Spinal cord (tissue), 10 donors: ENCODE results near the gene ZNF474. TPM values are rescaled to one million over a fixed set of nuclear protein-coding genes. Genes with fewer than 3 reads are reported as not detected.

Experiments
- DNase-seq, 6 donors: peaks; one replicate each; pipeline versions ENCODE4 v3.0.0 to v3.0.0-alpha.2; 2013 to 2015; ENCODE audit warnings: low spot score in 6 of 6, low read depth in 4 of 6
- H3K27ac ChIP-seq: one replicate; pipeline ENCODE4 v1.5.1; 2013; ENCODE audit warnings: low read depth, low read length, control low read depth
- H3K27me3 ChIP-seq: one replicate; pipeline ENCODE4 v1.6.1; 2013; ENCODE audit warnings: low read length; ENCODE audit not compliant: control insufficient read depth, insufficient read depth
- H3K36me3 ChIP-seq: one replicate; pipeline ENCODE4 v1.6.1; 2013; ENCODE audit warnings: low read length; ENCODE audit not compliant: control insufficient read depth, insufficient read depth
- H3K4me1 ChIP-seq: one replicate; pipeline ENCODE4 v1.6.1; 2013; ENCODE audit warnings: low read length; ENCODE audit not compliant: control insufficient read depth, insufficient read depth
- H3K4me3 ChIP-seq: one replicate; pipeline ENCODE4 v1.5.1; 2013; ENCODE audit warnings: low read depth, low read length, control low read depth
- H3K9me3 ChIP-seq: one replicate; pipeline ENCODE4 v1.6.1; 2013; ENCODE audit warnings: low read length; ENCODE audit not compliant: control insufficient read depth, insufficient read depth
- WGBS: methylation state at CpG from one replicate; pipeline ENCODE4 v1.1.5; 2013; ENCODE audit warnings: missing lambda C conversion rate; ENCODE audit not compliant: insufficient coverage; 5-methylcytosine and 5-hydroxymethylcytosine counted together
- polyA plus RNA-seq, 2 donors: library from polyadenylated mRNA; unstranded; fragments of 120-200 nt; gene quantifications; one replicate each; pipeline ENCODE4 v1.2.1, GENCODE V29; 2013; ENCODE audit not compliant: insufficient read length in 2 of 2
- total RNA-seq, 2 donors: library from RNA; depleted of rRNA in 1 of 2; stranded (reverse); fragments of 120-200 nt in 1 of 2; fragments of >200 nt in 1 of 2; gene quantifications; one replicate each; pipeline versions ENCODE4 v1.2.3 to v1.2.4, GENCODE V29; 2013 to 2014
- donor health status: healthy.

ZNF474 gene
- total and polyA plus RNA-seq, 4 donors, result 1.6 to 7.3 (median 2.6) TPM

- Histone ChIP-seq H3K36me3 (no peaks in the 10 kb centered on the region), H3K27ac (no peak overlapping the region), H3K4me1 (no peaks in the 10 kb centered on the region), H3K9me3 (no peaks in the 10 kb centered on the region), H3K27me3 (no peaks in the 10 kb centered on the region), H3K4me3 (no peak overlapping the region)
- WGBS, result 94% methylated on average over 3 of the region's 6 CpGs
- no peak for DNase-seq
Observed at GRCh38 chr5:122112733-122113558, 16.4 kb upstream of the ZNF474 start.

- H3K9me3 ChIP-seq, result no peaks in the 10 kb centered on the region
- no peak overlapping the region for H3K4me3 ChIP-seq
- no CpG with 5 or more reads among the region's 2 CpGs for WGBS
- no peaks in the 10 kb centered on the region for H3K27me3 ChIP-seq
- DNase-seq, result no peak
- no peak overlapping the region for H3K27ac ChIP-seq
- H3K4me1 ChIP-seq, result no peaks in the 10 kb centered on the region
- no peaks in the 10 kb centered on the region for H3K36me3 ChIP-seq
Observed at GRCh38 chr5:122114501-122114900, 14.8 kb upstream of the ZNF474 start.

- H3K27me3 ChIP-seq, result no peaks in the 10 kb centered on the region
- no peaks in the 10 kb centered on the region for H3K4me1 ChIP-seq
- no peak overlapping the region for H3K27ac ChIP-seq
- H3K4me3 ChIP-seq, result no peak overlapping the region
- no peaks in the 10 kb centered on the region for H3K36me3 ChIP-seq
- DNase-seq, result no peak
- no CpG with 5 or more reads among the region's 1 CpG for WGBS
- H3K9me3 ChIP-seq, result no peaks in the 10 kb centered on the region
Observed at GRCh38 chr5:122118356-122118948, 10.9 kb upstream of the ZNF474 start.

- H3K4me1 ChIP-seq, result no peaks in the 10 kb centered on the region
- H3K9me3 ChIP-seq, result no peaks in the 10 kb centered on the region
- no peaks in the 10 kb centered on the region for H3K27me3 ChIP-seq
- no peak overlapping the region for H3K27ac ChIP-seq
- H3K4me3 ChIP-seq, result no peak overlapping the region
- no peak for DNase-seq
- 86% methylated on average over 3 of the region's 3 CpGs for WGBS
- no peaks in the 10 kb centered on the region for H3K36me3 ChIP-seq
Observed at GRCh38 chr5:122119205-122119604, 10.1 kb upstream of the ZNF474 start.

GRCh38 chr5:122120493-122120892, 8.9 kb upstream of the ZNF474 start:
- Histone ChIP-seq H3K4me1 (no peaks in the 10 kb centered on the region), H3K4me3 (no peak overlapping the region), H3K27me3 (no peaks in the 10 kb centered on the region), H3K9me3 (no peaks in the 10 kb centered on the region), H3K27ac (no peak overlapping the region), H3K36me3 (no peaks in the 10 kb centered on the region)
- no peak for DNase-seq
- 100% methylated on average over 2 of the region's 2 CpGs for WGBS

- Histone ChIP-seq H3K27ac (no peak overlapping the region), H3K4me1 (no peaks in the 10 kb centered on the region), H3K27me3 (no peaks in the 10 kb centered on the region), H3K36me3 (no peaks in the 10 kb centered on the region), H3K4me3 (no peak overlapping the region), H3K9me3 (no peaks in the 10 kb centered on the region)
- no peak for DNase-seq
- WGBS, result 100% methylated on average over 2 of the region's 2 CpGs
Observed at GRCh38 chr5:122120957-122121356, 8.4 kb upstream of the ZNF474 start.

GRCh38 chr5:122121479-122122465, 7.6 kb upstream of the ZNF474 start:
- Histone ChIP-seq H3K9me3 (no peaks in the 10 kb centered on the region), H3K36me3 (no peaks in the 10 kb centered on the region), H3K27me3 (no peaks in the 10 kb centered on the region), H3K4me3 (no peak overlapping the region), H3K27ac (no peak overlapping the region), H3K4me1 (no peaks in the 10 kb centered on the region)
- no peak for DNase-seq
- 88% methylated on average over 10 of the region's 11 CpGs for WGBS

GRCh38 chr5:122124766-122125165, 4.6 kb upstream of the ZNF474 start:
- Histone ChIP-seq H3K27ac (no peak overlapping the region), H3K4me3 (no peak overlapping the region), H3K4me1 (peaks cover 3% of the 10 kb centered on the region), H3K27me3 (no peaks in the 10 kb centered on the region), H3K9me3 (no peaks in the 10 kb centered on the region), H3K36me3 (no peaks in the 10 kb centered on the region)
- DNase-seq, result no peak
- 83% methylated on average over 1 of the region's 2 CpGs for WGBS

- no peak for DNase-seq
- Histone ChIP-seq H3K27ac (peak overlapping the region; percentile 67), H3K4me1 (peaks cover 3% of the 10 kb centered on the region), H3K4me3 (no peak overlapping the region), H3K27me3 (no peaks in the 10 kb centered on the region), H3K9me3 (no peaks in the 10 kb centered on the region), H3K36me3 (no peaks in the 10 kb centered on the region)
- 60% methylated on average over 1 of the region's 2 CpGs for WGBS
Observed at GRCh38 chr5:122126177-122126755, 3.1 kb upstream of the ZNF474 start.
